Suprapubic skin (tissue), 4 donors: ENCODE data around the gene GAB1. TPM values are rescaled to one million over a fixed set of nuclear protein-coding genes. Genes with fewer than 3 reads are reported as not detected.

ENCODE experiments used
- DNase-seq, 2 donors: peaks; one replicate each; pipeline ENCODE4 v3.0.0-alpha.2; 2019; ENCODE audit warnings: low spot score in 2 of 2
- H3K27ac ChIP-seq: fragments of 200-600 bp; sonication (generic); one replicate; pipeline ENCODE4 v1.5.1; 2019
- H3K27me3 ChIP-seq: fragments of 200-600 bp; sonication (generic); one replicate; pipeline ENCODE4 v1.5.1; 2019
- H3K36me3 ChIP-seq: fragments of 200-600 bp; sonication (generic); one replicate; pipeline ENCODE4 v1.5.1; 2019
- H3K4me1 ChIP-seq: fragments of 200-600 bp; sonication (generic); one replicate; pipeline ENCODE4 v1.5.1; 2019
- H3K4me3 ChIP-seq: fragments of 200-600 bp; sonication (generic); one replicate; pipeline ENCODE4 v1.5.1; 2019; ENCODE audit warnings: mild to moderate bottlenecking
- H3K9me3 ChIP-seq: fragments of 200-600 bp; sonication (generic); one replicate; pipeline ENCODE4 v1.5.1; 2019
- EP300 ChIP-seq: sonication (generic); formaldehyde crosslinking; IDR thresholded peaks from one replicate; pipeline ENCODE4 v1.6.1; 2017; ENCODE audit warnings: antibody characterized with exemption
- POLR2A ChIP-seq, 2 donors: fragments of 450-650 bp; IDR thresholded peaks; one replicate each; pipeline ENCODE4 v1.6.1; 2017; ENCODE audit warnings: antibody characterized with exemption in 2 of 2, mild to moderate bottlenecking in 2 of 2, moderate library complexity in 2 of 2
- POLR2AphosphoS5 ChIP-seq, 3 donors: sonication (generic); formaldehyde crosslinking; IDR thresholded peaks; one replicate each; pipeline ENCODE4 v1.6.1; 2017; ENCODE audit warnings: antibody characterized with exemption in 3 of 3
- WGBS: methylation state at CpG from one replicate; pipeline ENCODE4 v1.1.5; 2018; 5-methylcytosine and 5-hydroxymethylcytosine counted together
- total RNA-seq, 4 donors: library from RNA; depleted of rRNA; stranded (reverse); fragments of >200 nt; gene quantifications; one replicate each; pipeline ENCODE4 v1.1.0, GENCODE V29; 2016
- TF ChIP-seq, protein P1 (sequence below), 2 donors: fragments of 200-600 bp in 1 of 2; fragments of 450-650 bp in 1 of 2; sonication (generic) in 1 of 2; IDR thresholded peaks; one replicate each; pipeline ENCODE4 v1.5.1; 2016 to 2019; ENCODE audit warnings: antibody characterized with exemption in 2 of 2, mild to moderate bottlenecking in 1 of 2, moderate library complexity in 1 of 2

Gene GAB1
- total RNA-seq, 4 donors from 2014 or later = 39.5 to 64.5 (median 46.4) TPM

DNA sequence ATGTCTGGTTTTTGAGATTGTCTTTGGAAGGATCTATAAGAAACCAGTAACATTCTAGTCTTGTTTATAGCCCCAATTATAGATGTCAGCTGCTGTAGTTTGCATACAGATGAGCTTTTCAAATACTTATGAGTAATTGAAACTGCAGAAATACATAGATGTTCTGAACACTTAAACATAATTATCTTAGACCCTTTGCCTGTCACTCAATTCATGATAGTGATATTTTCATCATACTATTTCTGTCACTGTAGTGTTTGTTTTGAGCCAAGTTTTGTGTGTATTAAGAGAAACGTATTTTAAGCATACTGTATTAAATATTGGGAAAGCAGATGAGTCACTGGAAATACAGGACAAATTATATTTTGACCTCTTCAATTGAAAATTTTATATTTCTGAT is 107.1 kb downstream of the GAB1 start:
- no peaks in the 10 kb centered on the region for H3K9me3 ChIP-seq
- 33% methylated on average over 1 of the region's 1 CpG for WGBS
- no peak overlapping the region for H3K4me3 ChIP-seq
- no peak for DNase-seq
- TF ChIP-seq POLR2A (IDR thresholded peaks at IDR 0.05) (no peak), POLR2AphosphoS5 (IDR thresholded peaks at IDR 0.05) (no peak), EP300 (no peak)
- TF ChIP-seq, protein P1, sequence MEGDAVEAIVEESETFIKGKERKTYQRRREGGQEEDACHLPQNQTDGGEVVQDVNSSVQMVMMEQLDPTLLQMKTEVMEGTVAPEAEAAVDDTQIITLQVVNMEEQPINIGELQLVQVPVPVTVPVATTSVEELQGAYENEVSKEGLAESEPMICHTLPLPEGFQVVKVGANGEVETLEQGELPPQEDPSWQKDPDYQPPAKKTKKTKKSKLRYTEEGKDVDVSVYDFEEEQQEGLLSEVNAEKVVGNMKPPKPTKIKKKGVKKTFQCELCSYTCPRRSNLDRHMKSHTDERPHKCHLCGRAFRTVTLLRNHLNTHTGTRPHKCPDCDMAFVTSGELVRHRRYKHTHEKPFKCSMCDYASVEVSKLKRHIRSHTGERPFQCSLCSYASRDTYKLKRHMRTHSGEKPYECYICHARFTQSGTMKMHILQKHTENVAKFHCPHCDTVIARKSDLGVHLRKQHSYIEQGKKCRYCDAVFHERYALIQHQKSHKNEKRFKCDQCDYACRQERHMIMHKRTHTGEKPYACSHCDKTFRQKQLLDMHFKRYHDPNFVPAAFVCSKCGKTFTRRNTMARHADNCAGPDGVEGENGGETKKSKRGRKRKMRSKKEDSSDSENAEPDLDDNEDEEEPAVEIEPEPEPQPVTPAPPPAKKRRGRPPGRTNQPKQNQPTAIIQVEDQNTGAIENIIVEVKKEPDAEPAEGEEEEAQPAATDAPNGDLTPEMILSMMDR (IDR thresholded peaks at IDR 0.05) = no peak
- H3K27me3 ChIP-seq = no peaks in the 10 kb centered on the region
- H3K27ac ChIP-seq = no peak overlapping the region
- no peaks in the 10 kb centered on the region for H3K4me1 ChIP-seq
- H3K36me3 ChIP-seq = peaks cover 14% of the 10 kb centered on the region

DNA sequence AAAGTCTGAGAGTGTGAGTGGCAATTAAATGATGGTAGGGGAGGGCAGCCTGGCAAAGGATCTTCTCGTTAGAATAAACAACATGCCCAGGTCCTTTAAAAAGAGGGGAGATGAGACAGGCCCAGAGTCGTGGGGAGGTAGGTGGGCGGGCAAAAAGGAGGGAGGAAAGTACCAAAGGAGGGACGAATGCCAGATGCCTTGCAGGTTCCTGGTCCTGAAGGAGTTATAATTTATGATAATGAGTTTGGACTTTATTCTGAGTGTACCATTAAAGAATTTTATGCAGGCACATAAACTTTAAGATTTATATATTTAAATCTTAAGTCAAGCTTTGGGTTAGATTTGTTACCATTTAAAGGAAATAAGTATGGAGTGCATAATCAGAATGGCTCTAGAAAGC is 114.5 kb downstream of the GAB1 start:
- Histone ChIP-seq H3K27ac (no peak overlapping the region), H3K4me1 (no peaks in the 10 kb centered on the region), H3K36me3 (peaks cover 7% of the 10 kb centered on the region), H3K4me3 (no peak overlapping the region), H3K9me3 (no peaks in the 10 kb centered on the region), H3K27me3 (no peaks in the 10 kb centered on the region)
- TF ChIP-seq EP300 = no peak
- TF ChIP-seq POLR2A (IDR thresholded peaks at IDR 0.05) = no peak
- TF ChIP-seq, protein P1 (IDR thresholded peaks at IDR 0.05) = no peak
- WGBS = 68% methylated on average over 4 of the region's 4 CpGs
- no peak for DNase-seq

GRCh38 chr4:143455211-143455610 is 118.5 kb downstream of the GAB1 start:
- H3K9me3 ChIP-seq = no peaks in the 10 kb centered on the region
- TF ChIP-seq, protein P1 (IDR thresholded peaks at IDR 0.05) = no peak
- no peak for TF ChIP-seq POLR2AphosphoS5 (IDR thresholded peaks at IDR 0.05)
- no peak for TF ChIP-seq POLR2A (IDR thresholded peaks at IDR 0.05)
- no peak for TF ChIP-seq EP300
- no peaks in the 10 kb centered on the region for H3K4me1 ChIP-seq
- H3K4me3 ChIP-seq = no peak overlapping the region
- DNase-seq = no peak
- H3K27ac ChIP-seq = no peak overlapping the region
- H3K27me3 ChIP-seq = no peaks in the 10 kb centered on the region
- 86% methylated on average over 3 of the region's 3 CpGs for WGBS
- peaks cover 15% of the 10 kb centered on the region for H3K36me3 ChIP-seq

DNA sequence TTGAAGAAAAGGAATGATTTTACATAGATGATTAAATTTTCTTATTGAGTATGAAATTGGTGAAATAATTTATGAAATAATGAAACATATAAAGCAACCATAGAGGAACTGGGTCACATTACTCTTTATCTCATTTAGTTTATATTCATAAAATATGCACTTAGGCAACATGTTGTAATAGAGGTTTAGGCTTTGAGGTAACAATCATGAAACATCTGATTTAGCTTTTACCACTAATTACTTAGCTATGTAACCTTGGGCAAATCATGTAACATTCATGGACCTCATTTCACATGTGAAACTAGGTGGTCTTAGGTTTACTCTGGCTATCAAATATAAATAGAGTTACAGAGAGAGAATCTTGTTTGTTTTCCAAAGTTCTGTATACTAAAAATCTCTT is 122.3 kb downstream of the GAB1 start:
- no peaks in the 10 kb centered on the region for H3K9me3 ChIP-seq
- no peaks in the 10 kb centered on the region for H3K27me3 ChIP-seq
- TF ChIP-seq POLR2A (IDR thresholded peaks at IDR 0.05) = no peak
- TF ChIP-seq POLR2AphosphoS5 (IDR thresholded peaks at IDR 0.05) = no peak
- no peak for TF ChIP-seq EP300
- TF ChIP-seq, protein P1 (IDR thresholded peaks at IDR 0.05) = no peak
- DNase-seq = no peak
- no peaks in the 10 kb centered on the region for H3K4me1 ChIP-seq
- no peak overlapping the region for H3K4me3 ChIP-seq
- H3K27ac ChIP-seq = no peak overlapping the region
- peaks cover 34% of the 10 kb centered on the region for H3K36me3 ChIP-seq

DNA sequence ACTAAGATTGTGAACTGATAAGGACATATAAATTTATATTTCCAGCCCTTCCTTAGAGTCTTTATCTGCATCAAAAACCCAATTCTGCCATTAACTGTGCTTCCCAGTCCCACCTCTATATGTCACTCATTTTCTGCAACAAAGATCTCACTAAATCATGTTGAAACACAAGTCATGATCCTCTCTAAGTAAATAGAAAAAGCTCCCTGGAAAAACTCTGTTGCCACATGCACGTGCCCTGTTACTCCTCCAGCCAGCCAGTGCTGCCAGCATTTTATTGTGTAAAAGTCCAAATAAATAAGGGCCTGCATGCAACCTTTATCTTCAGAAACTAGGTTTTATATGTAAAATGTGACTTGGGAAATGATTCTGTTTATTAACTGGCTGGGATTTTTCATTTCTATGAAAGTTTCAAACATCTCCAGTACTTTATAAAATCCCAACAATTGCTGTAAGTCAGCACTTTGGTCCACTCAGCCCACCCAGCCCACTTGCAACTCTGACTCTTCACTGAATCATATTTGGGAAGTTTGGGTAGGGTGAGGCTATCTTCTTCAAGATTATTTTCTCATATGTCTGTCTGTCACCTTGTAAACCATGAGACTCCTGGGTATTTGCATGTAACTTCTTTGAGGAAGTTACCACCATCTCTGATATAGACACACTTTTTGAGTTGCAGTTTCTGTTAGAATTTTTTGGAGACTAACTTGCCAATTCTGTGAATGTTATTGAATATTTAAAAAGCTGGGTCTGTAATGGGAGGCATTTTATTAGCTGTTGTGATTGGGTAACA is 136.9 kb downstream of the GAB1 start:
- peaks cover 29% of the 10 kb centered on the region for H3K36me3 ChIP-seq
- no peak for DNase-seq
- TF ChIP-seq POLR2A (IDR thresholded peaks at IDR 0.05) (no peak), EP300 (no peak), POLR2AphosphoS5 (IDR thresholded peaks at IDR 0.05) (no peak)
- TF ChIP-seq, protein P1 (IDR thresholded peaks at IDR 0.05) = no peak
- no peak overlapping the region for H3K27ac ChIP-seq
- H3K4me1 ChIP-seq = no peaks in the 10 kb centered on the region
- H3K27me3 ChIP-seq = no peaks in the 10 kb centered on the region
- no peak overlapping the region for H3K4me3 ChIP-seq
- WGBS = 69% methylated on average over 1 of the region's 1 CpG
- H3K9me3 ChIP-seq = no peaks in the 10 kb centered on the region
